ENCODE data around the gene DGKH. TPM values are rescaled to one million over a fixed set of nuclear protein-coding genes. Genes with fewer than 3 reads are reported as not detected.

DGKH gene
- total and polyA plus RNA-seq, 2 donors (not counting 1 experiment from before 2014, with no cell fraction given): 6.1 to 7.9 TPM

DNA sequence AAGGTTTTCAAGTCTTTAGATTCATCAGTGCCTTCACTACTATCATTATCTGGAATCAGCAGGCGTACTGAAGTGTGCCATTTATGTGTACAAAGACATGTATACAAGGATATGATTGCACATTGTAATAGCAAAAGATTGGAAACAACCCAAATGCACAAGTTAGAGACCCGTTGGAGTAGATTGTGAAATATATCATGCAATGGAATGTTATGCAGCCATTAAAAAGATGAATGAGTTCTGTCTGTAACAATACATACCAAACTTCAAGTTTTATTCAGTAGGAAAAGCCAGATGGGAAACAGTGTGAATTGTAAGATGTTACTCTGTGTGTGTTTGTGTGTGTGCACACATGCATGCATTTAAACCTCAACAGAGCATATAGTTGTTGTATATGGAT, 97.9 kb downstream of the DGKH start:
- Histone ChIP-seq H3K4me2 (ENCODE audit: extremely low read depth, insufficient read depth, low read length) (no peak overlapping the region), H3K4me3 (replicated peaks in 1 of 4; ENCODE audit: control extremely low read depth in 1 of 4, insufficient read depth in 1 of 4, low read depth in 3 of 4, low read length in 4 of 4) (no peak overlapping the region), H3K4me1 (ENCODE audit: control insufficient read depth, extremely low read depth, insufficient read depth, low read length) (no peaks in the 10 kb centered on the region), H3K9ac (ENCODE audit: insufficient read depth, low read length) (no peak overlapping the region), H2AFZ (ENCODE audit: low read length) (no peak overlapping the region), H3K27me3 (ENCODE audit: control insufficient read depth, insufficient read depth, low read length) (no peaks in the 10 kb centered on the region), H3K27ac (ENCODE audit: insufficient read depth, low read length) (no peak overlapping the region), H3K36me3 (ENCODE audit: control insufficient read depth, insufficient read depth, low read length) (no peaks in the 10 kb centered on the region), H4K20me1 (ENCODE audit: control insufficient read depth, extremely low read depth, insufficient read depth, low read length) (no peaks in the 10 kb centered on the region), H3K9me3 (ENCODE audit: control insufficient read depth, insufficient read depth, low read depth, low read length) (no peaks in the 10 kb centered on the region), H3K79me2 (ENCODE audit: control insufficient read depth, insufficient read depth, low read length) (no peaks in the 10 kb centered on the region)
- no peak for DNase-seq (ENCODE audit: low read depth in 2 of 2)
- TF ChIP-seq EZH2 (IDR thresholded peaks at IDR 0.05; ENCODE audit: low read length, missing control alignments): no peak
- TF ChIP-seq, protein P1, sequence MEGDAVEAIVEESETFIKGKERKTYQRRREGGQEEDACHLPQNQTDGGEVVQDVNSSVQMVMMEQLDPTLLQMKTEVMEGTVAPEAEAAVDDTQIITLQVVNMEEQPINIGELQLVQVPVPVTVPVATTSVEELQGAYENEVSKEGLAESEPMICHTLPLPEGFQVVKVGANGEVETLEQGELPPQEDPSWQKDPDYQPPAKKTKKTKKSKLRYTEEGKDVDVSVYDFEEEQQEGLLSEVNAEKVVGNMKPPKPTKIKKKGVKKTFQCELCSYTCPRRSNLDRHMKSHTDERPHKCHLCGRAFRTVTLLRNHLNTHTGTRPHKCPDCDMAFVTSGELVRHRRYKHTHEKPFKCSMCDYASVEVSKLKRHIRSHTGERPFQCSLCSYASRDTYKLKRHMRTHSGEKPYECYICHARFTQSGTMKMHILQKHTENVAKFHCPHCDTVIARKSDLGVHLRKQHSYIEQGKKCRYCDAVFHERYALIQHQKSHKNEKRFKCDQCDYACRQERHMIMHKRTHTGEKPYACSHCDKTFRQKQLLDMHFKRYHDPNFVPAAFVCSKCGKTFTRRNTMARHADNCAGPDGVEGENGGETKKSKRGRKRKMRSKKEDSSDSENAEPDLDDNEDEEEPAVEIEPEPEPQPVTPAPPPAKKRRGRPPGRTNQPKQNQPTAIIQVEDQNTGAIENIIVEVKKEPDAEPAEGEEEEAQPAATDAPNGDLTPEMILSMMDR (conservative IDR thresholded peaks at IDR 0.05 in 1 of 2, IDR thresholded peaks at IDR 0.05 in 1 of 2; ENCODE audit: low read depth in 1 of 2, low read length in 2 of 2): no peak

DNA sequence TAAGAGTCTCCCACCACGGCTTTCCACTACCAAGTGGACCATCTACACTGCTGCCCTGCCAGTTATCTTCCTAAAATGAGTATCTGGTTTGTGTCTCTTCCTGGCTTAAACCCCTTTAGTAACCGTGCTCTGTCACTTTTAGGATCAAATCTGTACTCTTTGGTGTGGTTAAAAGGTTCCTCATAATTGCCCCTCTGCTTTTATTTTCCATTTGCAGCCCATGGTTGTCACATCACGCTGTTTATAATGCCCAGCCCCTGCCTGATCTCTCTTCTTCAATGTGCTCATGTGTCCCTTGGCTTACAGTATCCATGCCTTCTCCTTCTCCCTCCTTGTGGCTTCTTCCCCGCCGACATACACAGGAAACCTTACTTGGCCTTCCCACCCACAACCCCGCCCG, 100.1 kb downstream of the DGKH start:
- H3K4me1 ChIP-seq (ENCODE audit: control insufficient read depth, extremely low read depth, insufficient read depth, low read length): no peaks in the 10 kb centered on the region
- no peak for TF ChIP-seq EZH2 (IDR thresholded peaks at IDR 0.05; ENCODE audit: low read length, missing control alignments)
- TF ChIP-seq, protein P1 (conservative IDR thresholded peaks at IDR 0.05 in 1 of 2, IDR thresholded peaks at IDR 0.05 in 1 of 2; ENCODE audit: low read depth in 1 of 2, low read length in 2 of 2): no peak
- H3K9ac ChIP-seq (ENCODE audit: insufficient read depth, low read length): no peak overlapping the region
- H2AFZ ChIP-seq (ENCODE audit: low read length): no peak overlapping the region
- H3K27me3 ChIP-seq (ENCODE audit: control insufficient read depth, insufficient read depth, low read length): no peaks in the 10 kb centered on the region
- H3K79me2 ChIP-seq (ENCODE audit: control insufficient read depth, insufficient read depth, low read length): no peaks in the 10 kb centered on the region
- no peak overlapping the region for H3K4me3 ChIP-seq (replicated peaks in 1 of 4; ENCODE audit: control extremely low read depth in 1 of 4, insufficient read depth in 1 of 4, low read depth in 3 of 4, low read length in 4 of 4)
- no peaks in the 10 kb centered on the region for H3K36me3 ChIP-seq (ENCODE audit: control insufficient read depth, insufficient read depth, low read length)
- no peak overlapping the region for H3K4me2 ChIP-seq (ENCODE audit: extremely low read depth, insufficient read depth, low read length)
- no peak overlapping the region for H3K27ac ChIP-seq (ENCODE audit: insufficient read depth, low read length)
- H3K9me3 ChIP-seq (ENCODE audit: control insufficient read depth, insufficient read depth, low read depth, low read length): no peaks in the 10 kb centered on the region
- DNase-seq (ENCODE audit: low read depth in 2 of 2): no peak
- H4K20me1 ChIP-seq (ENCODE audit: control insufficient read depth, extremely low read depth, insufficient read depth, low read length): no peaks in the 10 kb centered on the region

DNA sequence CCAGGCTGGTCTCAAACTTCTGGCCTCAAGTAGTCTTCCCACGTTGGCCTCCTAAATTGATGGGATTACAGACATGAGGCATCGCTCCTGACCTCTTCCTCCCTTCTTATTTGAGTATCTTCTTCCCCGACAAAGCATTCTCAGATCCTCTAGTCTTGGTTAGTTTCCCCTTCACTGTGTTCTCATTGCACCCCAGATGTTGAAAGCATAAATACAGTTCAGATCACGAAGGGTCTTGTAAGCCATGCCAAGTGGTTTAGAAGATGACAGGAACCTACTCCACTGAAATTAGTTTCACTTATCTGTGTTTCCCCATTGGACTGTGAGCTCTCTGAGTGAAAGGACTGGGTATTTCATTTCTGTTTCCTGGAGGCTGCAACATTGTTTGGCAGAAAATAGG, 100.7 kb downstream of the DGKH start:
- no peaks in the 10 kb centered on the region for H3K4me1 ChIP-seq (ENCODE audit: control insufficient read depth, extremely low read depth, insufficient read depth, low read length)

More for the DNA sequence above, 100.7 kb downstream of the DGKH start:
- H3K36me3 ChIP-seq (ENCODE audit: control insufficient read depth, insufficient read depth, low read length): no peaks in the 10 kb centered on the region
- H3K4me2 ChIP-seq (ENCODE audit: extremely low read depth, insufficient read depth, low read length): no peak overlapping the region
- no peak overlapping the region for H3K27ac ChIP-seq (ENCODE audit: insufficient read depth, low read length)
- no peaks in the 10 kb centered on the region for H3K27me3 ChIP-seq (ENCODE audit: control insufficient read depth, insufficient read depth, low read length)
- no peak overlapping the region for H3K9ac ChIP-seq (ENCODE audit: insufficient read depth, low read length)
- no peaks in the 10 kb centered on the region for H3K79me2 ChIP-seq (ENCODE audit: control insufficient read depth, insufficient read depth, low read length)
- DNase-seq (ENCODE audit: low read depth in 2 of 2): no peak
- H3K4me3 ChIP-seq (replicated peaks in 1 of 4; ENCODE audit: control extremely low read depth in 1 of 4, insufficient read depth in 1 of 4, low read depth in 3 of 4, low read length in 4 of 4): no peak overlapping the region
- TF ChIP-seq, protein P1 (conservative IDR thresholded peaks at IDR 0.05 in 1 of 2, IDR thresholded peaks at IDR 0.05 in 1 of 2; ENCODE audit: low read depth in 1 of 2, low read length in 2 of 2): no peak
- TF ChIP-seq EZH2 (IDR thresholded peaks at IDR 0.05; ENCODE audit: low read length, missing control alignments): no peak
- no peak overlapping the region for H2AFZ ChIP-seq (ENCODE audit: low read length)
- H3K9me3 ChIP-seq (ENCODE audit: control insufficient read depth, insufficient read depth, low read depth, low read length): no peaks in the 10 kb centered on the region
- H4K20me1 ChIP-seq (ENCODE audit: control insufficient read depth, extremely low read depth, insufficient read depth, low read length): no peaks in the 10 kb centered on the region

Measured in fibroblast of lung (primary cell).